ENCODE results near the gene GABRR1.

- TF ChIP-seq YY1 (IDR thresholded peaks at IDR 0.05; ENCODE audit: insufficient read depth, insufficient read length) = no peak
- TF ChIP-seq ZNF274 (IDR thresholded peaks at IDR 0.05; ENCODE audit: low read depth, low read length) = no peak
These were observed at the start of gene GABRR1 for GRCh38 chr6:89217299-89217910.

All from NT2/D1 (cell line).